Fibroblast of skin of left biceps (primary cell): Measurements from ENCODE around the gene GET4.

Experiments
- DNase-seq, 2 experiments: peaks; one replicate each; pipeline ENCODE4 v3.0.0-alpha.2; 2013; ENCODE audit warnings: low read depth in 2 of 2

Gene GET4

GRCh38 chr7:876077-876971 is at the start of gene GET4:
GET4 (plus strand) TSS chr7:876554; CDS start chr7:876646, 92 bp downstream.
- DNase-seq = peak; percentile 93

GRCh38 chr7:828793-829561 is 47.4 kb upstream of the GET4 start:
- DNase-seq = no peak

- DNase-seq = no peak
Observed at GRCh38 chr7:830069-830468, 46.3 kb upstream of the GET4 start.

GRCh38 chr7:831596-832166 is 44.7 kb upstream of the GET4 start:
- peak; percentile 68 to 70 for DNase-seq

- DNase-seq = no peak
Observed at GRCh38 chr7:832167-832967, 44.0 kb upstream of the GET4 start, which contains the start of gene SUN1. SUN1 (plus strand) TSS chr7:832476; CDS start chr7:832525, 49 bp downstream.

- no peak for DNase-seq
Observed at GRCh38 chr7:832968-833424, 43.4 kb upstream of the GET4 start.

- no peak for DNase-seq
Observed at GRCh38 chr7:833601-834258, 42.6 kb upstream of the GET4 start.

- DNase-seq = no peak
Observed at GRCh38 chr7:834277-834676, 42.1 kb upstream of the GET4 start.

GRCh38 chr7:835021-835420 is 41.3 kb upstream of the GET4 start:
- DNase-seq = no peak

GRCh38 chr7:835485-836401 is 40.6 kb upstream of the GET4 start:
- DNase-seq = no peak

GRCh38 chr7:836429-836828 is 39.9 kb upstream of the GET4 start:
- no peak for DNase-seq

- no peak for DNase-seq
Observed at GRCh38 chr7:837001-837400, 39.4 kb upstream of the GET4 start.

- no peak for DNase-seq
Observed at GRCh38 chr7:840001-840600, 36.3 kb upstream of the GET4 start.

- DNase-seq = no peak
Observed at GRCh38 chr7:841943-842342, 34.4 kb upstream of the GET4 start.

GRCh38 chr7:842431-843031 is 33.8 kb upstream of the GET4 start:
- DNase-seq = no peak

- DNase-seq = no peak
Observed at GRCh38 chr7:843230-843629, 33.1 kb upstream of the GET4 start.

GRCh38 chr7:844043-844442 is 32.3 kb upstream of the GET4 start:
- no peak for DNase-seq

- DNase-seq = no peak
Observed at GRCh38 chr7:844514-844913, 31.8 kb upstream of the GET4 start.

GRCh38 chr7:845091-845490 is 31.3 kb upstream of the GET4 start:
- DNase-seq = no peak
